ENCODE measurements around the gene AUTS2. TPM values are rescaled to one million over a fixed set of nuclear protein-coding genes. Genes with fewer than 3 reads are reported as not detected.

Gene AUTS2
- polyA plus RNA-seq, 3 donors = 0.08 to 0.35 TPM; not detected in 1

GRCh38 chr7:70421319-70421718 lies 823.0 kb downstream of the AUTS2 start:
- Mint-ChIP-seq H3K4me1 (no peaks in the 10 kb centered on the region), H3K27ac (no peak overlapping the region), H3K4me3 (no peak overlapping the region), H3K9me3 (peaks cover 0 to 3% (median 0%) of the 10 kb centered on the region in 7 donors), H3K27me3 (ENCODE audit: low read depth in 3 of 3) (peaks cover 0 to 2% (median 0%) of the 10 kb centered on the region in 3 donors), H3K36me3 (no peaks in the 10 kb centered on the region)
- H3K79me2 ChIP-seq (ENCODE audit: insufficient read depth, low read length) = no peaks in the 10 kb centered on the region
- no peaks in the 10 kb centered on the region for H3K9me3 ChIP-seq (replicated peaks in 1 of 2; ENCODE audit: control insufficient read depth in 1 of 2, insufficient read depth in 1 of 2, low read length in 2 of 2)
- no peak overlapping the region for H3K9ac ChIP-seq (ENCODE audit: insufficient read depth, low read length, poor library complexity, severe bottlenecking)
- no peaks in the 10 kb centered on the region for H3K36me3 ChIP-seq (replicated peaks in 1 of 2; ENCODE audit: control insufficient read depth in 1 of 2, insufficient read depth in 2 of 2, low read length in 2 of 2)
- no peak overlapping the region for H2AFZ ChIP-seq (ENCODE audit: insufficient read depth, low read depth, low read length, poor library complexity, severe bottlenecking)
- no peak overlapping the region for H3K4me3 ChIP-seq (replicated peaks in 1 of 3; ENCODE audit: low read depth in 2 of 3, low read length in 3 of 3)
- no peak overlapping the region for H3K4me2 ChIP-seq (replicated peaks; ENCODE audit: extremely low read depth, low read length, poor library complexity, severe bottlenecking)
- no peaks in the 10 kb centered on the region for H4K20me1 ChIP-seq (ENCODE audit: insufficient read depth, low read length)
- 86% methylated on average over 1 of the region's 2 CpGs for WGBS (ENCODE audit: insufficient coverage)
- no peak overlapping the region for H3K27ac ChIP-seq (ENCODE audit: low read depth in 1 of 2, low read length in 2 of 2)
- H3K27me3 ChIP-seq (ENCODE audit: control insufficient read depth in 2 of 2, insufficient read depth in 2 of 2, low read length in 2 of 2) = no peaks in the 10 kb centered on the region
- intact Hi-C loops (cut with micrococcal nuclease) = no loop called here
- H3K4me1 ChIP-seq (ENCODE audit: control insufficient read depth in 1 of 2, insufficient read depth in 2 of 2, low read length in 2 of 2) = no peaks in the 10 kb centered on the region
- no peak for DNase-seq
- TF ChIP-seq CTCF (IDR thresholded peaks at IDR 0.05) = no peak

- Mint-ChIP-seq H3K4me3 (no peak overlapping the region), H3K27me3 (ENCODE audit: low read depth in 3 of 3) (no peaks in the 10 kb centered on the region), H3K4me1 (no peaks in the 10 kb centered on the region), H3K9me3 (peaks cover 3 to 11% (median 4%) of the 10 kb centered on the region in 7 donors), H3K27ac (no peak overlapping the region), H3K36me3 (no peaks in the 10 kb centered on the region)
- Histone ChIP-seq H4K20me1 (ENCODE audit: insufficient read depth, low read length) (no peaks in the 10 kb centered on the region), H3K4me2 (replicated peaks; ENCODE audit: extremely low read depth, low read length, poor library complexity, severe bottlenecking) (no peak overlapping the region), H3K9me3 (replicated peaks in 1 of 2; ENCODE audit: control insufficient read depth in 1 of 2, insufficient read depth in 1 of 2, low read length in 2 of 2) (no peaks in the 10 kb centered on the region), H3K36me3 (replicated peaks in 1 of 2; ENCODE audit: control insufficient read depth in 1 of 2, insufficient read depth in 2 of 2, low read length in 2 of 2) (no peaks in the 10 kb centered on the region), H2AFZ (ENCODE audit: insufficient read depth, low read depth, low read length, poor library complexity, severe bottlenecking) (no peak overlapping the region), H3K27ac (ENCODE audit: low read depth in 1 of 2, low read length in 2 of 2) (no peak overlapping the region), H3K4me3 (replicated peaks in 1 of 3; ENCODE audit: low read depth in 2 of 3, low read length in 3 of 3) (no peak overlapping the region), H3K9ac (ENCODE audit: insufficient read depth, low read length, poor library complexity, severe bottlenecking) (no peak overlapping the region), H3K4me1 (ENCODE audit: control insufficient read depth in 1 of 2, insufficient read depth in 2 of 2, low read length in 2 of 2) (no peaks in the 10 kb centered on the region), H3K79me2 (ENCODE audit: insufficient read depth, low read length) (no peaks in the 10 kb centered on the region), H3K27me3 (ENCODE audit: control insufficient read depth in 2 of 2, insufficient read depth in 2 of 2, low read length in 2 of 2) (no peaks in the 10 kb centered on the region)
- no peak for TF ChIP-seq CTCF (IDR thresholded peaks at IDR 0.05)
- DNase-seq = no peak
- intact Hi-C loops (cut with micrococcal nuclease) = no loop called here
- 97% methylated on average over 5 of the region's 12 CpGs for WGBS (ENCODE audit: insufficient coverage)
Observed at GRCh38 chr7:70426249-70426880, 828.1 kb downstream of the AUTS2 start.

All from CD14-positive monocyte (primary cell).